GM12892 (cell line): ENCODE measurements around the gene KCNJ13.

Experiments used
- POLR2A ChIP-seq: IDR thresholded peaks from 2 replicates; pipeline ENCODE4 v1.6.1; 2011; ENCODE audit warnings: low read depth, low read length, control low read depth
- POLR2AphosphoS5 ChIP-seq: IDR thresholded peaks from 2 replicates; pipeline ENCODE4 v1.6.1; 2011; ENCODE audit warnings: low read depth, low read length, control low read depth
- TAF1 ChIP-seq: IDR thresholded peaks from 2 replicates; pipeline ENCODE4 v1.6.1; 2011; ENCODE audit warnings: low read depth, mild to moderate bottlenecking, control low read depth, low read length, borderline replicate concordance

DNA sequence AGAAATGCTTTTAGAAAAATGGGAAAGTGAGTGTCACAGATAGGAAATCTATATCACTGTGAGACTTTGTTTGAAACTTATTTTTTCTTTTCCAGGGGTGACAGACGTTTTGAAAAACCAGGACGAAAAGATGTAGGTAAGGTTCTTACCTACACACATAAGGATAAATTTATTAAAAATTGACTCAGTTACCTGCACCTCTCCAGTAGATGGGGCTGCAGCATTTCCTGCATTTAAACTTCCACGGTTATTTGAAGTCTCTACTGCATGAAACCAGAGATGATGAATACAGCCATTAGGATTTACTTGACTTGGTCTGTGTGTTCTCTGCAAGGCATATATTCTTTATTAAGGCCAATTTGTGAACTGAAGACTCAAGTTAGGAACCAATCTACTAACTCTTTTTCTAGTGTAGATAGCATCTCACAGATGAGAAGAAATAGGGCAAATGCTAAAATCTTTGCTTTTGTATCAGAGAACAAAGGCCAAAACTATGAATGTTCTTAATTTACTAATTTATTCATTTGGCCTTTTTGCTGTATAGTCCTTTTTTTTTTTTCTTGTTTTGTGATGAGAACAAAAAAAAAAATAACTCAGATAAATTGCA is 15.0 kb downstream of the KCNJ13 start:
- TF ChIP-seq POLR2AphosphoS5 (no peak), POLR2A (no peak), TAF1 (no peak)
